ENCODE measurements around the gene KCNB1. TPM values are rescaled to one million over a fixed set of nuclear protein-coding genes. Genes with fewer than 3 reads are reported as not detected.

The KCNB1 gene
- total RNA-seq, 6 donors from 2014 or later = 0.40 to 2.2 (median 0.98) TPM

DNA sequence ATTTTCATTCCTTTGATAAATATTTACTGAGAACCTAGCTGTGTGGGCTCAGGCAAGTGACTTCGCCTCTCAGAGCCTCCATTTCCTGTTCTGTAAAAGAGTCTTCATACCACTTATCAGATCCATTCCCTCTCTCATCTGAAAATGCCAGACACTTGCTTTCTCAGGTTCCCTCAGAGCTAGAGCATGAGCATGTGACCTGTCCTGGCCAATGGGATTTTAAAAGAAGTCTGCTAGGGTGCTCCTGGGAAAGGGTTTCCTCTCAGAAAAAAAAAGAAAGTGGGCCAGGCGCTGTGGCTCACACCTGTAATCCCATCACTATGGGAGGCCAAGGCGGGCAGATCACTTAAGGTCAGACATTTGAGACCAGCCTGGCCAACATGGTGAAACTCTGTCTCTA lies 5.3 kb downstream of the KCNB1 start:
- no peak for ATAC-seq (ENCODE audit: low FRiP score in 2 of 2)
- Histone ChIP-seq H3K9me3 (no peaks in the 10 kb centered on the region), H3K4me3 (no peak overlapping the region), H3K4me1 (peaks cover 0 to 3% (median 2%) of the 10 kb centered on the region in 4 donors), H3K27ac (no peak overlapping the region), H3K27me3 (peaks cover 0 to 5% (median 1%) of the 10 kb centered on the region in 4 donors), H3K36me3 (no peaks in the 10 kb centered on the region)
- DNase-seq = no peak
- TF ChIP-seq POLR2A (IDR thresholded peaks at IDR 0.05) (no peak), POLR2AphosphoS5 (IDR thresholded peaks at IDR 0.05) (no peak), CTCF (IDR thresholded peaks at IDR 0.05) (no peak), EP300 (IDR thresholded peaks at IDR 0.05) (no peak)
- 54 to 76% methylated on average over 3 of the region's 3 CpGs for WGBS, 2 donors

- Histone ChIP-seq H3K36me3 (no peaks in the 10 kb centered on the region), H3K9me3 (no peaks in the 10 kb centered on the region), H3K27ac (no peak overlapping the region), H3K4me3 (no peak overlapping the region), H3K4me1 (no peaks in the 10 kb centered on the region), H3K27me3 (no peaks in the 10 kb centered on the region)
- 77 to 83% methylated on average over 7 of the region's 7 CpGs for WGBS, 2 donors
- DNase-seq (no peak), ATAC-seq (ENCODE audit: low FRiP score in 2 of 2) (no peak)
- TF ChIP-seq CTCF (IDR thresholded peaks at IDR 0.05) = no peak
- no peak for TF ChIP-seq EP300 (IDR thresholded peaks at IDR 0.05)
- TF ChIP-seq POLR2A (IDR thresholded peaks at IDR 0.05) = no peak
- no peak for TF ChIP-seq POLR2AphosphoS5 (IDR thresholded peaks at IDR 0.05)
Measured at GRCh38 chr20:49476016-49476355, 6.5 kb downstream of the KCNB1 start.

GRCh38 chr20:49475292-49476015 lies 7.0 kb downstream of the KCNB1 start:
- Histone ChIP-seq H3K4me1 (no peaks in the 10 kb centered on the region), H3K4me3 (no peak overlapping the region), H3K9me3 (no peaks in the 10 kb centered on the region), H3K27me3 (no peaks in the 10 kb centered on the region), H3K36me3 (no peaks in the 10 kb centered on the region), H3K27ac (no peak overlapping the region)
- WGBS, 2 donors = 87 to 93% methylated on average over 6 of the region's 6 CpGs
- TF ChIP-seq CTCF (IDR thresholded peaks at IDR 0.05) = no peak
- no peak for TF ChIP-seq EP300 (IDR thresholded peaks at IDR 0.05)
- no peak for TF ChIP-seq POLR2AphosphoS5 (IDR thresholded peaks at IDR 0.05)
- no peak for TF ChIP-seq POLR2A (IDR thresholded peaks at IDR 0.05)
- DNase-seq (no peak), ATAC-seq (ENCODE audit: low FRiP score in 2 of 2) (no peak)

DNA sequence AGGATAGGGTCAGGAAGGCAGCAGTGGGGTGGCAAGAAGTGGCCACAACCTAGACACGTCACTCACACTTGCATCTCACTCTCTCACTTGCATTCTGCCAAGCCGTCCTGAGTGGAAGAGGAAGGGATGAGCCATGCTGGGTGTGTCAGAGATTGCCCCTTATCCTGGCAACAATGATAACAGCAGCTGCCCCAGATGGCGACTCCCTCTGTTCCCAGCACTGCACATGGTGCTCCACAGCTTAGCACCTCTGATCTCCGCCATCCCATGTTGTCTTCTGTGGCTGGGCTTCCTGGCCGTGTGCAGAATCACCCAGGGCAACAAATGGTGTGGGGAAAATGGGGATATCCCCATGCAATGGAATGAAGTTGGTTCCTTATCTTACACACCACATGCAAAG lies 11.1 kb downstream of the KCNB1 start:
- no peak for ATAC-seq (ENCODE audit: low FRiP score in 2 of 2)
- no peaks in the 10 kb centered on the region for H3K4me1 ChIP-seq

More for the DNA sequence above, 11.1 kb downstream of the KCNB1 start:
- no peaks in the 10 kb centered on the region for H3K36me3 ChIP-seq
- no peak for TF ChIP-seq POLR2A (IDR thresholded peaks at IDR 0.05)
- no peak for TF ChIP-seq CTCF (IDR thresholded peaks at IDR 0.05)
- no peak for TF ChIP-seq EP300 (IDR thresholded peaks at IDR 0.05)
- TF ChIP-seq POLR2AphosphoS5 (IDR thresholded peaks at IDR 0.05) = no peak
- H3K27me3 ChIP-seq = no peaks in the 10 kb centered on the region
- H3K4me3 ChIP-seq = no peak overlapping the region
- no peaks in the 10 kb centered on the region for H3K9me3 ChIP-seq
- 55 to 69% methylated on average over 5 of the region's 5 CpGs for WGBS, 2 donors
- no peak overlapping the region for H3K27ac ChIP-seq
- DNase-seq = no peak

All from upper lobe of left lung (tissue), 6 donors.